Upper lobe of left lung (tissue), 6 donors: Measurements from ENCODE around the gene NES. TPM values are rescaled to one million over a fixed set of nuclear protein-coding genes. Genes with fewer than 3 reads are reported as not detected.

Experiments
- ATAC-seq, 2 donors: fragments of 200-7000 bp; cut with Tn5 transposase; one replicate each; pipeline ENCODE4 v1.9.1; 2022; ENCODE audit warnings: mild to moderate bottlenecking in 2 of 2, moderate library complexity in 2 of 2; ENCODE audit not compliant: low FRiP score in 2 of 2
- DNase-seq, 2 donors: peaks; one replicate each; pipeline ENCODE4 v3.0.0-alpha.2; 2019 to 2020
- H3K27ac ChIP-seq, 4 donors: fragments of 200-600 bp; sonication (generic); one replicate each; pipeline ENCODE4 v1.5.1; 2016 to 2019
- H3K27me3 ChIP-seq, 4 donors: fragments of 200-600 bp; sonication (generic); one replicate each; pipeline ENCODE4 v1.5.1; 2017 to 2019
- H3K36me3 ChIP-seq, 4 donors: fragments of 200-600 bp; sonication (generic); one replicate each; pipeline ENCODE4 v1.5.1; 2016 to 2019
- H3K4me1 ChIP-seq, 4 donors: fragments of 200-600 bp; sonication (generic); one replicate each; pipeline ENCODE4 v1.5.1; 2018 to 2019
- H3K4me3 ChIP-seq, 4 donors: fragments of 200-600 bp; sonication (generic); one replicate each; pipeline ENCODE4 v1.5.1; 2017 to 2019; ENCODE audit warnings: mild to moderate bottlenecking in 2 of 4, moderate library complexity in 1 of 4
- H3K9me3 ChIP-seq, 4 donors: fragments of 200-600 bp; sonication (generic); one replicate each; pipeline ENCODE4 v1.5.1; 2018 to 2019
- EP300 ChIP-seq, 4 donors: sonication (generic); formaldehyde crosslinking; IDR thresholded peaks; one replicate each; pipeline ENCODE4 v1.5.1; 2017; ENCODE audit warnings: antibody characterized with exemption in 4 of 4, control low read depth in 2 of 4
- POLR2A ChIP-seq, 4 donors: fragments of 450-650 bp; IDR thresholded peaks; one replicate each; pipeline ENCODE4 v1.5.1; 2016 to 2017; ENCODE audit warnings: antibody characterized with exemption in 4 of 4, mild to moderate bottlenecking in 2 of 4
- POLR2AphosphoS5 ChIP-seq, 2 donors: sonication (generic); formaldehyde crosslinking; IDR thresholded peaks; one replicate each; pipeline ENCODE4 v1.5.1; 2017; ENCODE audit warnings: antibody characterized with exemption in 2 of 2
- WGBS, 2 donors: methylation state at CpG; one replicate each; pipeline ENCODE4 v1.1.5; 2017 to 2018; 5-methylcytosine and 5-hydroxymethylcytosine counted together
- total RNA-seq, 6 donors: library from RNA; depleted of rRNA in 4 of 6; stranded (reverse); fragments of >200 nt in 4 of 6; gene quantifications; one replicate each; pipeline versions ENCODE4 v1.1.0 to v1.2.1, GENCODE V29; 2016 to 2021
- TF ChIP-seq, protein P1 (sequence below), 6 experiments: fragments of 450-650 bp in 4 of 6; fragments of 200-600 bp in 2 of 6; sonication (generic) in 2 of 6; IDR thresholded peaks; one replicate each; pipeline ENCODE4 v1.5.1; 2016 to 2019; ENCODE audit warnings: antibody characterized with exemption in 6 of 6
- donor health status: DM: no; HTN: no; CAD: no; lungs with moderate emphysema.
- donor health status: DM: no; HTN: yes; CAD: no; lungs with severe emphysema.

The NES gene, protein sequence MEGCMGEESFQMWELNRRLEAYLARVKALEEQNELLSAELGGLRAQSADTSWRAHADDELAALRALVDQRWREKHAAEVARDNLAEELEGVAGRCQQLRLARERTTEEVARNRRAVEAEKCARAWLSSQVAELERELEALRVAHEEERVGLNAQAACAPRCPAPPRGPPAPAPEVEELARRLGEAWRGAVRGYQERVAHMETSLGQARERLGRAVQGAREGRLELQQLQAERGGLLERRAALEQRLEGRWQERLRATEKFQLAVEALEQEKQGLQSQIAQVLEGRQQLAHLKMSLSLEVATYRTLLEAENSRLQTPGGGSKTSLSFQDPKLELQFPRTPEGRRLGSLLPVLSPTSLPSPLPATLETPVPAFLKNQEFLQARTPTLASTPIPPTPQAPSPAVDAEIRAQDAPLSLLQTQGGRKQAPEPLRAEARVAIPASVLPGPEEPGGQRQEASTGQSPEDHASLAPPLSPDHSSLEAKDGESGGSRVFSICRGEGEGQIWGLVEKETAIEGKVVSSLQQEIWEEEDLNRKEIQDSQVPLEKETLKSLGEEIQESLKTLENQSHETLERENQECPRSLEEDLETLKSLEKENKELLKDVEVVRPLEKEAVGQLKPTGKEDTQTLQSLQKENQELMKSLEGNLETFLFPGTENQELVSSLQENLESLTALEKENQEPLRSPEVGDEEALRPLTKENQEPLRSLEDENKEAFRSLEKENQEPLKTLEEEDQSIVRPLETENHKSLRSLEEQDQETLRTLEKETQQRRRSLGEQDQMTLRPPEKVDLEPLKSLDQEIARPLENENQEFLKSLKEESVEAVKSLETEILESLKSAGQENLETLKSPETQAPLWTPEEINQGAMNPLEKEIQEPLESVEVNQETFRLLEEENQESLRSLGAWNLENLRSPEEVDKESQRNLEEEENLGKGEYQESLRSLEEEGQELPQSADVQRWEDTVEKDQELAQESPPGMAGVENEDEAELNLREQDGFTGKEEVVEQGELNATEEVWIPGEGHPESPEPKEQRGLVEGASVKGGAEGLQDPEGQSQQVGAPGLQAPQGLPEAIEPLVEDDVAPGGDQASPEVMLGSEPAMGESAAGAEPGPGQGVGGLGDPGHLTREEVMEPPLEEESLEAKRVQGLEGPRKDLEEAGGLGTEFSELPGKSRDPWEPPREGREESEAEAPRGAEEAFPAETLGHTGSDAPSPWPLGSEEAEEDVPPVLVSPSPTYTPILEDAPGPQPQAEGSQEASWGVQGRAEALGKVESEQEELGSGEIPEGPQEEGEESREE (N-terminal part only)
- total RNA-seq, result 10 to 100 TPM; 25.9 to 93.5 (median 34.3) TPM

DNA sequence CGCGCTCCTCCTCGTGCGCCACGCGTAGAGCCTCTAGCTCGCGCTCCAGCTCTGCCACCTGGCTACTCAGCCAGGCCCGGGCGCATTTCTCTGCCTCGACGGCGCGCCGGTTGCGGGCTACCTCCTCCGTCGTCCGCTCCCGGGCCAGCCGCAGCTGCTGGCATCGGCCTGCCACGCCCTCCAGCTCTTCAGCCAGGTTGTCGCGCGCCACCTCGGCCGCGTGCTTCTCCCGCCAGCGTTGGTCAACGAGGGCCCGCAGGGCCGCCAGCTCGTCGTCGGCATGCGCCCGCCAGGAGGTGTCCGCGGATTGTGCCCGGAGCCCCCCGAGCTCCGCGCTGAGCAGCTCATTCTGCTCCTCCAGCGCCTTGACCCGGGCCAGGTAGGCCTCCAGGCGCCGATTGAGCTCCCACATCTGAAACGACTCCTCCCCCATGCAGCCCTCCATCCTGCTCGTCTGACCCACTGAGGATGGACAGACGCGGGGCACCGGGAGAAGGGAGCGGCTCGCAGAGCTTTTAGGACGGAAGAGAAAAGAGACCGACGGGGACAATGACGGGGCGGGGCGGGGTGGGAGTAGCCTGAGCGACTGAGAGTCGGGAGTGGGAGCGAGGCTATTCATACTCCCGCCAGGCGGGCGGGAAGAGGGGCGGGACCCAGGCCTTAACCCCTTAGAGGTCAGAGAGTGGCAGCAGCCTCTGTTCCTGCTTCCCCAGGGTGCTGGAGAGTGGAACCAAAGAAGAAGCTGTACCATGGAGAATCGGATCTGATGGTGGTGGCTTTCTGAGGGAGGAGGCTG is at the start of gene NES:
Gene NES (minus strand): TSS at position 588 of the 796 bp plus-strand sequence. CDS start 143 bp downstream, at position 445.
- ATAC-seq (peak; percentile 71 to 88), DNase-seq (peak in 1 of 2 donors; percentile 87)
- WGBS, 2 donors, result 2 to 6% methylated on average over 31 to 50 of the region's 70 CpGs
- Histone ChIP-seq H3K36me3 (peaks cover 0 to 30% (median 0%) of the 10 kb centered on the region in 4 donors), H3K4me1 (peaks cover 17 to 38% (median 32%) of the 10 kb centered on the region in 4 donors), H3K27me3 (peaks cover 0 to 20% (median 8%) of the 10 kb centered on the region in 4 donors), H3K27ac (peak within 1 kb of the TSS; percentile 82 to 91 (median 87)), H3K4me3 (peak within 1 kb of the TSS; percentile 55 to 74 (median 64)), H3K9me3 (no peaks in the 10 kb centered on the region)
- TF ChIP-seq, protein P1, sequence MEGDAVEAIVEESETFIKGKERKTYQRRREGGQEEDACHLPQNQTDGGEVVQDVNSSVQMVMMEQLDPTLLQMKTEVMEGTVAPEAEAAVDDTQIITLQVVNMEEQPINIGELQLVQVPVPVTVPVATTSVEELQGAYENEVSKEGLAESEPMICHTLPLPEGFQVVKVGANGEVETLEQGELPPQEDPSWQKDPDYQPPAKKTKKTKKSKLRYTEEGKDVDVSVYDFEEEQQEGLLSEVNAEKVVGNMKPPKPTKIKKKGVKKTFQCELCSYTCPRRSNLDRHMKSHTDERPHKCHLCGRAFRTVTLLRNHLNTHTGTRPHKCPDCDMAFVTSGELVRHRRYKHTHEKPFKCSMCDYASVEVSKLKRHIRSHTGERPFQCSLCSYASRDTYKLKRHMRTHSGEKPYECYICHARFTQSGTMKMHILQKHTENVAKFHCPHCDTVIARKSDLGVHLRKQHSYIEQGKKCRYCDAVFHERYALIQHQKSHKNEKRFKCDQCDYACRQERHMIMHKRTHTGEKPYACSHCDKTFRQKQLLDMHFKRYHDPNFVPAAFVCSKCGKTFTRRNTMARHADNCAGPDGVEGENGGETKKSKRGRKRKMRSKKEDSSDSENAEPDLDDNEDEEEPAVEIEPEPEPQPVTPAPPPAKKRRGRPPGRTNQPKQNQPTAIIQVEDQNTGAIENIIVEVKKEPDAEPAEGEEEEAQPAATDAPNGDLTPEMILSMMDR (IDR thresholded peaks at IDR 0.05), result peak in 1 of 6 experiments; percentile 8
- no peak for TF ChIP-seq EP300 (IDR thresholded peaks at IDR 0.05)
- peak in 1 of 2 donors; percentile 56 for TF ChIP-seq POLR2AphosphoS5 (IDR thresholded peaks at IDR 0.05)
- peak in 1 of 4 donors; percentile 18 for TF ChIP-seq POLR2A (IDR thresholded peaks at IDR 0.05)

DNA sequence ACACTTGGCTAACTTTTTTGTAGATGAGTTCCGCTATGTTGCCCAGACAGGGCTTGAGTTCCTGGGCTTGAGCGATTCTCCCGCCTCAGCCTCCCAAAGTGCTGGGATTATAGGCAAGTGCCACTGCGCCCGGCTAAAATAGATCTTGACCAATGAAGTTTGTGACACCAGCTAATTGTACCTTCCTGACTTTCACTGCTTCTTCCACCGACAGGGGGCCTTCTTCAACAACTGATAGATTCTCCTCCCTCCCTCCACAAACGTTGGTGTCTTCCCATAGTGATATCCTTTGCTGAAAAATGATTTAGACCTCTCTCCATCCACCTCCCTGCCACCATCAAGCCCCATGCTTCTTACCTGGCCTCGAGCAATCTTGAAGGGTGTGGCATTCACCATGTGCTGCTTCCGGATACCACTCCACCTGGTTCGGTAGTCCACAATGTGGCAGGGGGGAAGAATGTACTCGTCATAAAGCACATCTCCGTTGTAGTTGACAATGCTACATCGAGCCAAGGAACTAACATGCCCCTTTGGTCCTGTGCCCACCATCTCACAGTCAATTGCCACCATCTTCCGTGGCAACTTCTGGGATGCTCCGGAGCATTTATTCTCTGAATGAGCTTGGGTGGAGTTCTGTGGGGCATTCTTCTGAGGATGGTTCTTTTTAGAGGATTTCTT is 49.5 kb upstream of the NES start:
- ATAC-seq (peak in 1 of 2 donors; percentile 39), DNase-seq (peak in 1 of 2 donors; percentile 46)
- peaks cover 40 to 48% (median 42%) of the 10 kb centered on the region in 4 donors for H3K4me1 ChIP-seq
- peak overlapping the region in 1 of 4 donors; percentile 41 for H3K27ac ChIP-seq
- H3K4me3 ChIP-seq, result peak overlapping the region in 2 of 4 donors; percentile 33 to 68
- H3K36me3 ChIP-seq, result peaks cover 15 to 39% (median 24%) of the 10 kb centered on the region in 4 donors
- WGBS, 2 donors, result 44 to 53% methylated on average over 15 of the region's 15 CpGs
- no peaks in the 10 kb centered on the region for H3K9me3 ChIP-seq
- H3K27me3 ChIP-seq, result no peaks in the 10 kb centered on the region
- TF ChIP-seq, protein P1 (IDR thresholded peaks at IDR 0.05), result peak; percentile 13 to 53 (median 46)
- TF ChIP-seq EP300 (IDR thresholded peaks at IDR 0.05), result no peak

DNA sequence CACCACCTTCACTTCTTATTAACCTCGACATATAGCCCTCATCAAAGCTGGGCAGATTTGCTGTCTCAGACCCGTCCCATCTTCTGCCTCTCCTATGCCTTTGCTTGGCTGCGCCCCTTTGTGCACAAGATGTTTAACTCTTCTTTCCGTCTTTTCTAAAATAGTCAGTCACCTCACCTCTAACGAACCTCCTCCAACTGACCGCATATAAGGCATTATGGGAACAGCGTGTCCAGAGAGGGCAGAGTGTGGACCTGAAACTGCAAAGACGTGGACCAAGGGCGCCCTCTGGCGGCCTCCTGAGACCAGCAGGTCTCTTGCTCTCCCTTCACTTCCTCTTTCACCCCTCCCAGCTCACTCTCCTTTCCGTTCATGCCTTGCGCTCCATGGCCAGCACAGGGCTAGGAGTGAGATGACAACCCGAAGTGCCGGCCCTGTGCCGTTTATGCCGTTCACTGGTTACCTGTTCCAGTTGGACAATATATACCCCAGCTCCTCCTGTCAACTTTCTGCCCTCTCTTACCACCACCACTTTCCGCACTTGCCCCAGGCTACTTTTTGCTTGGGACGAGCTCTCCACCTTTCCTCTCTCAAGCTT is 48.6 kb upstream of the NES start:
- DNase-seq, result peak; percentile 88 to 93
- no peaks in the 10 kb centered on the region for H3K9me3 ChIP-seq
- WGBS, 2 donors, result 15 to 16% methylated on average over 18 of the region's 18 CpGs
- peaks cover 15 to 48% (median 32%) of the 10 kb centered on the region in 4 donors for H3K36me3 ChIP-seq
- no peak for TF ChIP-seq POLR2AphosphoS5 (IDR thresholded peaks at IDR 0.05)
- no peak for TF ChIP-seq POLR2A (IDR thresholded peaks at IDR 0.05)
- TF ChIP-seq, protein P1 (IDR thresholded peaks at IDR 0.05), result peak; percentile 86 to 96 (median 91)
- TF ChIP-seq EP300 (IDR thresholded peaks at IDR 0.05), result no peak
- peak overlapping the region; percentile 6 to 68 (median 20) for H3K4me3 ChIP-seq
- H3K4me1 ChIP-seq, result peaks cover 40 to 48% (median 42%) of the 10 kb centered on the region in 4 donors
- ATAC-seq, result peak; percentile 84 to 88
- H3K27ac ChIP-seq, result peak overlapping the region in 3 of 4 donors; percentile 16 to 46 (median 41)
- H3K27me3 ChIP-seq, result no peaks in the 10 kb centered on the region
